NCI-H748 (cell line): ENCODE data around the gene CSRP1.
A peak's percentile ranks its signal among the peaks of the same experiment; 100 is the strongest.
"Not testable (repeated sequence)": the region's sequence is repeated elsewhere in the genome, so short reads cannot be mapped to it uniquely, and the experiment has no call there.

ENCODE experiments used
- DNase-seq: peaks from one replicate; lab custom pipeline; 2025; ENCODE audit not compliant: unreplicated experiment; lab: John Stamatoyannopoulos, UW

CSRP1 gene

DNA sequence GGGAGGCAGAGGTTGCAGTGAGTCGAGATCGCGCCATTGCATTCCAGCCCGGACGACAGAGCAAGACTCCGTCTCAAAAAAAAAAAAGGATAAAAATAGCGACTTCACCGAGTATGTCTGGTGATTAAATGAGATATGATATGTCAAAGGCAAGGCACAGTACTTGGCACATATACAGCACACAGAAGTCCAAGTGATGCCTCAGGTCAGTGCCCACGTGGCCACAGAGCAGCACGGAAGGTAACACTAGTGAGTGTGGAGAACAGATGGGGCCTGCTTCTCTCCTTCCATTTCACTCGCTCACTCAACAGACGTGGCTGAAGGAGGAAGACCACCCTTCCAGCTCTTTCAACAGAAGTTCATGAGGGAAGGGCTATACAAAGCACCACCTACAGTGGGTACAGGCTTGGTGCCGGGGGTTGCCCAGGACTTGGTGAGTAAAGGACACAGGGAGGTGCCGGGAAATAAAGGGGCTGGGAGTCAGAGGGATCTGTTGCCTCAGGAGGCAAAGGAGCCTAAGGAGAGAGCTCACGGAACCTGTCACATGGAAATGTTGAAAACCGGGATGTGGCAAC, 8.9 kb downstream of the CSRP1 start:
- DNase-seq: no peak

DNA sequence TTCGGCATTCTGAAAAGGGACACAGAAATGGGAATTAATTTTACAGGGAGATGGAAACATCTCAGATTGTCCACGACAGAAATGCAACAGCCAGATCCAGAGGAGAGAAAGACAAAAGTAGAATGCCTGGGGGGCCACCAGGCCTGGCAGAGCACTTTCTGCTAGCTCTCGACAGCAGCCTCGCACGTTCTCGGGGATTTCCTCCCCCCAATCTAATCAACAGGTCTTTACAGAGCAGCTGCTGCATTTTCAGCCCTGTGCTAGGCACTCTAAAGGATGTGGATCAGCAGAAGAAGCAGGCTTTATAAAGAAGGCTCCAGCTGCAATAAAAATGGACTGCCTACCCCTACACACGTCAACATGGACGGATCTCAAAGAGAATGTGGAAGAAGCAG, 10.6 kb downstream of the CSRP1 start:
- no peak for DNase-seq

DNA sequence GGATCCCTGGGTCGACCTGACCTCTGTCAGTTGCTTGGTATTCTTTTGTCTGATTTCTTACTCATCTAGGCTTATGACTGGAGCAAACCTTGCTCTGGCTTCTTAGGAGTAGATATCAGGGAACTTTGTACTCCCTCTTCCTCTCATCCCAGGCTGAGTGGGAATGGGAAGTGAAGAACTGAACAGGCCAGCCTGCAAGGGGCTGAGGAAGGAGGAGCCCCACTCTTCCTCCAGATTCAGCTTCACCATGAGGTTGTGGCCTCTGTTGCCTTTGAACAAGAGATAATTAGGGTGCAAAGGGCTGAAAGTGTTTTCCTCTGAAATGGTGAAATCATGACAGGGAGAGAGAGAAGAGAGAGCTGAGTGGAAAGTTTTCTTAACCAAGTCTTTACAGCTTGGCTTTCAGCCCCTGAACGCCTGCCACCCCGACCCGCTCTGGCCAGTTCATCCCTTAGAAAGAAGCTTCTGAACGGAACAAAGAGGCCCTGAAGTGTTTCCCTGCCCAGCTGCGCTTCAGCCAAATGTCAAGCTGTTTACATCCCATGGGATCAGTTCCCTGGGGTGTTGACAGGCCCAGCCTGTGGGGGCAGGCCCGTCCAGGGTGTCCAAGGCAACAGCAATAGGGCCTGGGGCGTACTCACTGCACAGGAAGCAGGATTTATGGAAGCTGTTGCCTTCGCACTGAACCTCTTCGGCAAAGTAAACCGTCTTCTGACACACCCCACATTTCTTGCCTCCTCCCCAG, 11.2 kb downstream of the CSRP1 start:
- no peak for DNase-seq

DNA sequence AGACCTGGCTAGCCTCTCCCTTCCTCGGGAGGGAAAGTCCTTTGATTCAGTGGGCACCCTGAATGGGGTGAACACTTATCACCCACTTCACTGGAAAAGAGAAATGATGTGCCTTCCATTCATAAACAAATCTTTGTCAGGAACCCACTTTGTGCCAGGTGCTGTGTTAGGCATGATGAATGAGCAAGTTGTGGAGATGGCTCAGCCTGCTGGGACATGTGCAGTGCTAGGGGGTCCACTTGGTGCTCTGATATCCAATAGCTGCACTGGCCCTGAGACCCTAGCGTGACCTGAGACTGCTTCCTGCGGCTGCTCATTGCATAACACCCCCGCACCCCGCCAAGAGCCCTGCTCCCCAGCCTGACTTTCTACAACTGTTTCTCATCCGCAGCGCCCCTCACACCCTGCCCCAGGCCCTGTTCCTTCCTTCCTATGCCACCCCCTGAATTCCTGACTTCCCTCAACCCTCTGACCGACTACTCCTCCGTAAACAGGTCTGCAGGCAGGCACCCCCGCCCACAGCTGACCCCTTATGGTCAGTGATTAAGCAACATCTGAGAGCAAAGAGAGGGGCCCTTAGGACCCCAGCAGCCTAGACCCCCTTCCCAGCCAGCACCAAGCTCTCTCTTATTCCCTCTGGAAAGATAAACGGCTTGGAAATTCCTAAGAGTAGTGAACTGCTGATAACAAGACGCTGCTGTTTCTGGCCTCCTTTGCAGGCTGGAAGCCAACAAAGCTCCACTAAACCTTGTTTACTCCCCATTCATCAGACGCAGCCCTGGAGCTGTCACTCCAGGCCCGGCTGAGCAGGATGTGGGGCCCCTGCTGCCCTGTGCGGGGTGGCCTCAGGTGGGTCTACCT, 12.9 kb downstream of the CSRP1 start:
- DNase-seq: no peak

DNA sequence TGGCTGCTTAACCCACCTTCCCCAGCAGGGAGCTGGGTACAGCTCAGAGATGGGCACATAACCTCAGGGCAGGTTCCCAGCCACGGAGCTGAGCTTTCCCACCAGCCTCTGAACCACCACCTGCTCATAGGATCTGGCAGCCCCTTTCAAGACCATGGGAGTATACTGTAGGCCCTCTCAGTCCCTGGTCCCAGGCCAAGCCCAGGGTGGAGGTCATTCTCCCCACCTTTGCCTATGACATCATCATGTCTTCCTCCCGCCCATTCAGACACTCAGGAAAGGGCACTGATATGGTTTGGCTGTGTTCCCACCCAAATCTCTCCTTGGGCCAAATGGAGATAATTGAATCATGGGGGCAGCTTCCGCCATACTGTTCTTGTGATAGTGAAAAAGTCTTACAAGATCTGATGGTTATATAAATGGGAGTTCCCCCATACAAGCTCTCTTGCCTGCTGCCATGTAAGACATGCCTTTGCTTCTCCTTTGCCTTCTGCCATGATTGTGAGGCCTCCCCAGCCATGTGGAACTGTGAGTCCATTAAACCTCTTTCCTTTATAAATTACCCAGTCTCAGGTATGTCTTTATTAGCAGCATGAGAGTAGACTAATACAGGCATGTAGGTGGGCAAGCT, 13.8 kb downstream of the CSRP1 start:
- DNase-seq: not testable (repeated sequence)

DNA sequence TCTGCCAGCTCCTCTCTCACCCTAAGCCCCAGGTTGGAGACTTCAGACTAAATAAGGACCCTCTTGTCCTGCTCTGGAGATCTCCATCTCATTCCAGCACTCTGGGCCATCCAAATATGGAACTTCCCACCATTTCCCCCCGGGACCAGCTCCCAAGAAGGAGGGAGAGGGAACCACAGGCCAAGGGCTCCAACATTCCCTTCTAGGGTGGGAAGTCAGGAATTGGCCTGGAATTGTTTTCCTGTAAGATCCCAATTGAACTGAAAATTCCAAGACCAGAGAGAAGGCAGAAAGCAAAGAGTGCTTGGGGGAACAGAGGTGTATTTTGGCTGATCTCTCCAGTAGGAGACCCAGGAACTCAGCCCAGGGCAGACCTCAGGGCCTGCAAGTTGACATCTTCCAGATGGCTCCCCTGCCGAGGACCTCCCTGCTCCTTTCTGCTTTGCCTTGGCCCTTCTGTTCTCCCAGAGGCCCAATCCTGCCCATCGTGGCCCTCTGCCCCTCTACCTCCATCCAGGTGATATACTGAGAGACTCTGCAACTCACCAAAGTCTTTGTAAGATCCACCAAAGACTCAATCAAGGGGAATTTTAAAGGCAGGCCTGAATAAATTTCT, 14.9 kb downstream of the CSRP1 start:
- no peak for DNase-seq

DNA sequence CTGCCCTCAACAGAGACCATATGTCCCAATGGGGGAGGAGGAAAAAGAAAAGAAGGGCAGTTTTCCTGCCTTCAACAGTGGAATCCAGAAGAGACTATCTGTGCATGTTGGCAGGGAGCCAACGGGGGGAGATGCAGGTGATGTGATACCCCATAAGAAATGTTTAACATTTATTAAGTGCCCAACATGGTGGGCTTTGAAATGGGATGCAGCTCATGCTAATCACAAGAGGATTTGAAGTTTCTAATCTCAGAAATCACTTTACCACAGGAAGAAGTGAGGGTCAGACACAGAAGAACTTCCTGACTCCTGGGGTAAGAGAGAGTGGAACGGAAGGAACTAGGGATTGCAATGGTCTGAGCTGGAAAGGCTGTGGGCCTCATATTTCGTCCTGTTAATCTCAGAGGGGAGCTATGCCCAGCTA, 16.2 kb downstream of the CSRP1 start:
- no peak for DNase-seq

DNA sequence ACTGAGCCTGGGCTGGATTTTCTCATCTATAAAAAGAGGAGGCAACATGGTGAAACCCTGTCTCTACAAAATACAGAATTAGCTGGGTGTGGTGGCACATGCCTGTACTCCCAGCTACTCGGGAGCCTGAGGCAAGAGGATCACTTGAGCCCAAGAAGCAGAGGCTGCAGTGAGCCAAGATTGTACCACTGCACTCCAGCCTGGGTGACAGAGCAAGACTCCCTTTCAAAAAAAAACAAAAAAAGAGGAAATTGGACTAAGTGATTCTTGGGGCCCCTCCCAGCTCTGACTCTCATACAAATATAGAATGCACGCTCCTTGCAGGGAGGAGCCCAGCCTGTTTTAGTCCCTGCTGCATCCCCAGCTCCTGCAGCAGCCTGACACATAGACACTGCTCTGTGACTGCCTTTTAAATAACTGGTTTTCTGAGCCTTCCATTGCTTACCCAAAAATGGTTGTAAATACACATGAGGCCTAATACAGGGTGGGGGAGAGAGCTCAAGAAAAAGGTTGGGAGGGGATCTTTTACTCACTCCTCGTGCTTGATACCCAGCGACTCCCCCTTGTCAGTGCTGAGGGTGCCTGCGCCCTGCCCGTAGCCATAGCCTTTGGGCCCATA, 17.2 kb downstream of the CSRP1 start:
- no peak for DNase-seq

DNA sequence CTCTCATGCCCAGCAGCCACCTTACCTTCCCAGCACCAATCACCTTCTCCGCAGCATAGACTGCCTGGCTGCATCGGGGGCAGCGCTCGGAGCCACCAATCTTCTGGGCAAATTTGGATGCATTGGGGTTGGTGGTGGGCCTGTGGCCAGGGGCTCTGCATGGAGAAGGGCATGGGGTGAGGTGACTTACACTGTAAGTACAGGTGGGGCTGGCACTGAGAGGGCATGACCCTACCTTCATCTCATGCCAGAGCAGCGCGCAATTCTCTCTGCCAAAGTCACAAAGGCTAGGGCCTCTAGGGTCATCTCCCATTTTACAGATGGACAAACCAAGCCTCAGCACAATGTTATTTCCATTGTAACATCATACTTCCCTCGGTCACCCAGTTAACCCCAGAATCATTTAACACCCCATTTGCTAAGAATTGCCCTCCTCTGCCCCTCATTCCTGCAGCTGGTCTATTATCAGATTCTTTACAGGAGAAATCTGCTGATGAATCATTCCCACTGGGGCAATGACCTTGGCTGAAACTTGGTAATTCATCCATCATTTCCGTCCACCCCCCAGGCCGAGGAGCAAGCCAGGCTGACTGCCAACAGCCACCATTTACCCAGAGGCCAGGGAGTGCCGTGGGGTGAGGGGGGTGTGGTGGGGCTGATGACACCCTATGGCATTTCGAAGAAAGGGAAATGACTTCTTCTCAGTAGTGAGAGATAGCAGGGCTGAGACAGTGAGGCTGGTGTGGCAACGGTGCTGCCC, 17.9 kb downstream of the CSRP1 start:
- no peak for DNase-seq

DNA sequence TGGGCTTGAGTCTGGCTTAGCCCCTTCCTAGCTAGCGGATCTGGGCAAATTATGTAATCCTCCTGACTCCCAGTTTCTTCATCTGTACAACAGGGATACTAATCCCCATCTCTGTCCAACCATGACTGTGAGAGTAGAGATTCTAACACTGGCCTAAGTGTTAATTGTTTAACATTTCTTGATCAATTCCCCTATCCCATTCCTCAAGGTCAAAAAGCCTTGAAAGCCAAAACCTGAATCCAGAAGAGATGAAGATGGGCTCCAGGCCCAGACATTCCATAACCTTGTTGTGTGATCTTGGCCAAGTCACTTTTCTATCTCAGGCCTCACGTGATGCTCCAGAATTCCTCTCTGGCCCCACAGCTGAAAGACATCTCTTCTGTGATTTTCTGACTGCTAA, 19.2 kb downstream of the CSRP1 start:
- DNase-seq: no peak

DNA sequence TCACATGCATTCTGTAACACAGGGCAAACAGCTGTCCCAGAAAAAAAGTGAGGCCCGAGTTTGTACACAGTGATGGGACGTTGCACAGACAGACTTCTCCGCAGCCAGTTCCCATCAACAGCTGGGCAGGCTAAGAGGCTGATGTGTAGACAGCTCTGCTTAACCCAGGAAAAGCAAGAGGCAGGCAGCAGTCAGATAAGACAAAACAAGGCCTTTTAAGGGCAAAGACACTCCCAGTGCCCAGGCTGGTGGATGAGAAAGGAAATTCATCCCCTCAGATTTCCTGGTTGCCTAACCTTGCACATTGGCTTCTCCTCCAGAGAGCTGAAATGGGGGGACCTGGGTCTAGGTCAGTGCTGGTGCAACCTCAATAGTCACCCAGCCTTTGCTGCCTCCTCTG, 20.7 kb downstream of the CSRP1 start:
- no peak for DNase-seq

DNA sequence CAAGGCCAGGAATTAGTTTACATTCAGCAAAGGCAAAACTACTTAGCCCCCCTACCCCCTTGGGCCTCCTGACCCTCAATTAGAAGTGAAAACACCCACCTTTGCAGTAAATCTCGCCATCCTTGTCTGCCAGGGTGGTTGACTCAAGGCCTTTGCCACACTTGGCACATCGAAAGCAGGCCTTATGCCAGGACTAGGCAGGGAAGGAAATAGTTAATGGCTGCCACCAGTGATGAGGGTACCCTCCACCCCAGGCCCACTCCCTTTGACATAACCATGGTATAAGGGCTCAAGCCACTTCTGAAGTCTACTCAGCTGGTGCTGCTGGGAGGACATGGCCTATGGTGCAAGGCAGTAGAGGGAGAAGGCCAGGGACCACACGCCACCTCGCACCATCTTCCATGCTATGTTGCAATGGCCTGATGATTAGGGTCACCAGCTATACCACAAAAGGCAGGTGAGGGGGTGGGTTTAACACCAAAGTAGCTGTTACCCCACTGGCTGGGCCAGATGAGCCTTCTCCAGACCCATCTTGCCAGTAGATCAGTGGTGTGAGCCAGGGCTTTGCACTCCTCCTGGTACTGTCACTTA, 21.6 kb downstream of the CSRP1 start:
- no peak for DNase-seq

DNA sequence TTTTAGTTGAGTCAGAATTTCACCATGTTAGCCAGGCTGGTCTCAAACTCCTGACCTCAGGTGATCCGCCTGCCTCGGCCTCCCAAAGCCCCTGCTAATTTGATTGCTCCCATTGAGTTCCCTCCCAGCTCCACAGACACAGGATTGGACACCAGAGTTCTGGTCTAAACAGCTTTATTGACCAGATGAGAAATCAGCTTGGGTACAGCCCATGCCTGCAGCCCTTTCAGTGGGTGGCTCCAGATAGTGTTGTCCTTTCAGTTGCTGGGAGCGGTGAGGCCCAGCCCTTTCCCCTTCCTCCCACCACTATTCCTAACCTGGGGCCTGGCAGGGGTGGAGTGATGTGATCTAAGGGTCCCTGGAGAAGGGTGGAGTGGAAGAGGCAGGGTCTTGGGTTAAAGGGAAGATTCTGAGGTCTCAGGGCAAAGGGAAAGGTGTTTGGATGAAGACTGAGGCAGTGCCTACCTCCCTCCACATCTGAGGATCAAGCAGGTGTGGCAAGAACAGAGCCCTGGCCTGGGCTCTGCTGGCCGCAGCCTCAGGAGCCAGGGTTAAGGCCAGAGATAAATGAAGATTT, 23.5 kb downstream of the CSRP1 start:
- DNase-seq: no peak

DNA sequence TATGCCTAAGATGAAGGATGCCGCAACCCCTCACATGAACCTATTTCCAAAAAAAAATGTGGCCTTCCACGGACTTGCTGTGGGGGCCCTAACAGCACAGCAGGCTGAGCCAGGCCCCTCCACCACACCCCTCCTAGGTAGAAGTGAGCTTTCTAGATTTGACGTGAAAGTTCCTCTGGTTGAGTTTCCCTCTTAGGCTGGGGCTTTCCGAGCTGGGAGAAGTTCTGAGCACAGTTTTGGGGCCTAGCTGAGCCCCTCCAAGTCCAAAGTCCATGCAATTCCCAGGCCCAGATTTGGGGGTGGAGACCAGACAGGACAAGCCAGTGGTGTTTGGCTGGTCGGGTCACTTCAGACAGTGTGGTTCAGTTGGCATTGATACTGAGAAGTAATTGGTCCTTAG, 24.2 kb downstream of the CSRP1 start:
- DNase-seq: no peak

DNA sequence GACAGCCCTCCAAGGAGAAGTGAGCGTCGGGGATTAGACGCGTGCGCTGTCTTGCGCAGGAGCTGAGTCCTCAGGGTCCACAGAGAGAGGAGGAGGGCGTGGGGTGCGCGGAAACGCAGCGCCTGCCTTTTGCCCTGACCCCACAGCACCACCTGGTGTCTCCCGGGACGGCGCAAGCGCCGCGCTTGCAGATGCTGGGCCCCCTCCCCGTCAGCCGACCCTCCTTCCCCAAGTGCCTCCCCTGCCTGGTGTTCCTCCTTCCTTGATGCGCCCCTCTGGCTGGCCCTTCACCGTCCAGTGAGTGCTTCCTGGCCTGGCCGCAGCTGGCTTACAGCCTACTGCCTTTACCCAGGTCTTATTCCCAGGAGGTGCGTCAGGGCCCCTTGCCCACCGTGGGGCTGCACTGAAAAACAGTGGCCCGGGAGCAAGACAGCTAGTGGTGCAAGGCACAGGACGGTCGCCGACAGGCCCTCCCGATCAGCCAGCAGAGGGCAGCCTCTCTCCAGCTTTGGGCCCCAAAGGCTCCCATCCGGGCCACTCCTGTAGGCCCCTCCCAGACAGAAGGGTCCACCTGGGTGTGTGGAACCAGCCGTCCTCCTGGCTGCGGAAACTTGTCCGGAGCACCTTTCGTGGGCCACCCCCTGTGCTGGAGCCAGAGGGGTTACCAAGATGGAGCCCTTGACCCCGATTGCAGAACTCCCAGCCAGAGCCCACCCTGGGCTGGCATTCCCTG, 25.0 kb downstream of the CSRP1 start:
- DNase-seq: peak; percentile 79

DNA sequence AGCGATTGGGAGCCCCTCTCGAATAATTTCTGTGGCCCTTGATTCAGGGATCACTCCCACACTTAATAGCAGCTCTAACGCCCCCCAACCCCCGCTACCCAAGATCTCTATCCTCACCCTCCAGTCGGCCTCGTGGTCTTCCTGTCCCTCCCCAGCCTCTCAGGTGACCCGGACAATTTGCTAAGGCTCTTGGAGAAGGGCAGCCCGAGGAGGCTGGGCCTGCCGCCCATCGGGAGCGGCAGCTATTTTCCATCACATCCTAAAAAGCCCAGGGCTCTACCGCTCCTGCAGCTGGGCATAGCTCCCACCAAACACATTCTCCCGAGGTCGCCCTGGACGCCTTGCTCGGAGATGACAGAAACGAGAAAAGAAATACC, 25.9 kb downstream of the CSRP1 start:
- peak; percentile 53 for DNase-seq

DNA sequence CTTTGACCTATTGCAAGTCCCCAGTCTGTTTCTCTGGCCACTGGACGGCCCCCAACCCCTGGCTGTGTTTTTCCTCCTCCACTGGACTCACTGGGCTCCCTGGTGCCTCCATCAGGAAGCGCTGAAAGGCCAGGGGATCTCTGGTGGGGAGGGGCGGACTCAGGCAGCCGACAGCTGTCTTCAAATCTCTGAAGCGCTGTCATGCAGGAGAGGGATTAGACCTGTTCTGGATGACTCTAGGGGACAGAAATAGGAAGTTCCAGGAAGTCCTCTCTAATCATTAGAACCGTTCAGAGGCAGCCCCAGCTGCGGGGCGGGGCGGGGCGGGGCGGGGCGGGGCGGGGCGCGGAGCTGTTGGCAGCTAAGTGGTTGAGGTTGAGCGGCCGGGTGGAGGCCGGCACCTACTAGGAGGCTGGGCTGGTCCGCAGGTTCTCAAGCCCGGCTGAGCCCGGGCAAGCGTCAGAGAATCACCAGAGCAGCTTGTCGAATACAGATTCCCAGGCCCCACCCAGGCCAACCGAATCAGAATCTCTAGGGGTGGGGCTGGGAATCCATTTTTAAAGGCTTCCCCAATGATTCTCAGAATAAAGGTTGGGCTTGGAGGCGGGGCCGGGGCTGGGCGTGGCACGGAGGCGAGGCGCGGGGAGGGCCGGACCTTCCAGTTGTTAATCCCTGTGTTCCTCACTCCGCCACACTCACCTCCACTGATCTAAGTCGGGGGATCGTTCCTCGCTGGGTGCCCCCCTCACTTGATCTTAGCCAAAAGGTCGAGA, 26.5 kb downstream of the CSRP1 start:
- peak; percentile 91 for DNase-seq

DNA sequence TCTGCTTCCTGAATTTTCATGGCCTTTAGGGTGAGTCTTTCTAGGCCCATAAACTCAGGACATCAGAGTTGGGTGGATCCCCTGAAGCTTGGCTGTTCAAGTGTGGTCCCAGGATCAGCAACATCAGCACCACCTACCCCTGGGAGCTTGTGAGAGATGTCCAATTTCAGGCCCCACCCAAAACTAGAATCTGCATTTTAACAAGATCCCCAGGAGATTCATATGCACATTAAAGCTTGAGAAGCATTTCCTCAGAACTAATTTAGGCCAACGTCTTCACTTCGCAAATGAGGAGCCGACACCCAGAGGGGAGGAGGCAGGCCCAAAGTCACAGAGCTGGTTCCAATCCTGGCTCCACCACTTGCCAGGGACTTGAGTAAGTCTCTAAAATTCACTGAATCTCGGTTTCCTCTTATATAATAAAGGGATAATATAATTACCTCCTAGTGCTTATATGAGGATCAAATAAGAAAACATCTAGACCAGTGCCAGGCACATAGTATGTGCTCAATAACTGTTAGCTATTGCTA, 27.7 kb downstream of the CSRP1 start:
- no peak for DNase-seq
